22Rv1 (cell line): ENCODE measurements around the gene AMIGO1.

Source experiments
- ZFX ChIP-seq: fragments of 450-650 bp; IDR thresholded peaks from 2 replicates; pipeline ENCODE4 v1.6.1; 2017; ENCODE audit warnings: antibody characterized with exemption, borderline replicate concordance
- TF ChIP-seq, protein P1 (sequence below): fragments of 450-650 bp; IDR thresholded peaks from 2 replicates; pipeline ENCODE4 v1.5.1; 2017; ENCODE audit warnings: mild to moderate bottlenecking

DNA sequence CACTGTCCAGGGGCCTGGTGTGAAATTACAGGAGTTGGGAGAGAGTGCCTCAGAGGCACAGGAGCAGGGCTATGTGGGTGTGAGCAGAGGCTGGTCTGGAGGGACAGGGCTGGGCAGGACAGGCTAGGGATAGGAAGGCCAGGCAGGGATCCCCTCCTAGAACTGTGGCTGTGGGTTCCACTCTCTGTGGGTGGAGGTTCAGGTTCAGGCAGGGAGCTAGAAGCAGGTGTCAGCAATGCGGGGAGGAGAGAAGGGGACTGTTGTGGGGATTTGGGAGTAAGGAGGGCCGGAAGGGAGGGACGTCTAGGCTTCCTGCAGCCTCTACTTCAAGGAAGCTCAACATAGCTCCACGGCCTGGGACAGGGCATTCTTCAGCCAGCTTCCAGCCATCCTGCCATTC lies 21.9 kb upstream of the AMIGO1 start:
- TF ChIP-seq, protein P1, sequence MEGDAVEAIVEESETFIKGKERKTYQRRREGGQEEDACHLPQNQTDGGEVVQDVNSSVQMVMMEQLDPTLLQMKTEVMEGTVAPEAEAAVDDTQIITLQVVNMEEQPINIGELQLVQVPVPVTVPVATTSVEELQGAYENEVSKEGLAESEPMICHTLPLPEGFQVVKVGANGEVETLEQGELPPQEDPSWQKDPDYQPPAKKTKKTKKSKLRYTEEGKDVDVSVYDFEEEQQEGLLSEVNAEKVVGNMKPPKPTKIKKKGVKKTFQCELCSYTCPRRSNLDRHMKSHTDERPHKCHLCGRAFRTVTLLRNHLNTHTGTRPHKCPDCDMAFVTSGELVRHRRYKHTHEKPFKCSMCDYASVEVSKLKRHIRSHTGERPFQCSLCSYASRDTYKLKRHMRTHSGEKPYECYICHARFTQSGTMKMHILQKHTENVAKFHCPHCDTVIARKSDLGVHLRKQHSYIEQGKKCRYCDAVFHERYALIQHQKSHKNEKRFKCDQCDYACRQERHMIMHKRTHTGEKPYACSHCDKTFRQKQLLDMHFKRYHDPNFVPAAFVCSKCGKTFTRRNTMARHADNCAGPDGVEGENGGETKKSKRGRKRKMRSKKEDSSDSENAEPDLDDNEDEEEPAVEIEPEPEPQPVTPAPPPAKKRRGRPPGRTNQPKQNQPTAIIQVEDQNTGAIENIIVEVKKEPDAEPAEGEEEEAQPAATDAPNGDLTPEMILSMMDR: no peak
- no peak for TF ChIP-seq ZFX
